Neural crest cell (in vitro differentiated cells): ENCODE data around the gene CCSER2. TPM values are rescaled to one million over a fixed set of nuclear protein-coding genes. Genes with fewer than 3 reads are reported as not detected.

Experiments
- DNase-seq: peaks from one replicate; pipeline ENCODE4 v3.0.0; 2021; ENCODE audit warnings: low read depth, mixed read lengths, low spot score
- H3K27ac Mint-ChIP-seq: one replicate; pipeline ENCODE4 v1.8.0; 2021; ENCODE audit warnings: mild to moderate bottlenecking, mixed read lengths; ENCODE audit not compliant: unreplicated experiment
- H3K27me3 Mint-ChIP-seq: 2 replicates; pipeline ENCODE4 v1.8.0; 2021; ENCODE audit warnings: low read depth, mild to moderate bottlenecking, mixed read lengths
- H3K36me3 Mint-ChIP-seq: 2 replicates; pipeline ENCODE4 v1.8.0; 2021; ENCODE audit warnings: low read depth, mild to moderate bottlenecking, mixed read lengths
- H3K4me1 Mint-ChIP-seq: 2 replicates; pipeline ENCODE4 v1.8.0; 2021; ENCODE audit warnings: mixed read lengths
- H3K4me3 Mint-ChIP-seq: one replicate; pipeline ENCODE4 v1.8.0; 2021; ENCODE audit warnings: mild to moderate bottlenecking, mixed read lengths
- H3K9me3 Mint-ChIP-seq: 2 replicates; pipeline ENCODE4 v1.8.0; 2021; ENCODE audit warnings: mixed read lengths
- CTCF ChIP-seq: fragments of 200-600 bp; sonication (generic); conservative IDR thresholded peaks from 2 replicates; pipeline ENCODE4 v1.5.0; 2021; ENCODE audit warnings: antibody characterized with exemption, mild to moderate bottlenecking
- total RNA-seq: library from RNA; stranded (reverse); gene quantifications from 2 replicates; pipeline ENCODE4 v1.2.1, GENCODE V29; 2021

CCSER2 gene
- total RNA-seq, 1 donor from 2014 or later = 37.5 TPM

GRCh38 chr10:84366041-84366440 is 37.7 kb downstream of the CCSER2 start:
- Mint-ChIP-seq H3K36me3 (no peaks in the 10 kb centered on the region), H3K9me3 (no peaks in the 10 kb centered on the region)

GRCh38 chr10:84367256-84367655 is 38.9 kb downstream of the CCSER2 start:
- DNase-seq = no peak
- Mint-ChIP-seq H3K27me3 (no peaks in the 10 kb centered on the region), H3K4me3 (no peak overlapping the region), H3K9me3 (no peaks in the 10 kb centered on the region), H3K27ac (no peak overlapping the region), H3K4me1 (peaks cover 7% of the 10 kb centered on the region), H3K36me3 (peaks cover 8% of the 10 kb centered on the region)
- TF ChIP-seq CTCF = no peak

More at GRCh38 chr10:84366041-84366440, 37.7 kb downstream of the CCSER2 start:
- no peak for DNase-seq
- no peaks in the 10 kb centered on the region for H3K27me3 Mint-ChIP-seq
- peaks cover 15% of the 10 kb centered on the region for H3K4me1 Mint-ChIP-seq
- no peak for TF ChIP-seq CTCF
- no peak overlapping the region for H3K27ac Mint-ChIP-seq
- H3K4me3 Mint-ChIP-seq = no peak overlapping the region

GRCh38 chr10:84368828-84369227 is 40.4 kb downstream of the CCSER2 start:
- no peak for DNase-seq
- no peaks in the 10 kb centered on the region for H3K9me3 Mint-ChIP-seq
- TF ChIP-seq CTCF = no peak
- H3K4me1 Mint-ChIP-seq = no peaks in the 10 kb centered on the region
- H3K27ac Mint-ChIP-seq = no peak overlapping the region
- H3K36me3 Mint-ChIP-seq = peaks cover 8% of the 10 kb centered on the region
- no peak overlapping the region for H3K4me3 Mint-ChIP-seq
- H3K27me3 Mint-ChIP-seq = no peaks in the 10 kb centered on the region

- Mint-ChIP-seq H3K27ac (no peak overlapping the region), H3K9me3 (no peaks in the 10 kb centered on the region)
These were observed 41.9 kb downstream of the CCSER2 start for GRCh38 chr10:84370283-84370682.

GRCh38 chr10:84371944-84372343 is 43.6 kb downstream of the CCSER2 start:
- peaks cover 4% of the 10 kb centered on the region for H3K4me1 Mint-ChIP-seq
- H3K36me3 Mint-ChIP-seq = peaks cover 8% of the 10 kb centered on the region

More at GRCh38 chr10:84370283-84370682, 41.9 kb downstream of the CCSER2 start:
- no peaks in the 10 kb centered on the region for H3K27me3 Mint-ChIP-seq
- H3K36me3 Mint-ChIP-seq = peaks cover 8% of the 10 kb centered on the region
- TF ChIP-seq CTCF = no peak
- no peak for DNase-seq
- peaks cover 4% of the 10 kb centered on the region for H3K4me1 Mint-ChIP-seq
- H3K4me3 Mint-ChIP-seq = no peak overlapping the region

More at GRCh38 chr10:84371944-84372343, 43.6 kb downstream of the CCSER2 start:
- H3K4me3 Mint-ChIP-seq = no peak overlapping the region
- no peaks in the 10 kb centered on the region for H3K27me3 Mint-ChIP-seq
- H3K9me3 Mint-ChIP-seq = no peaks in the 10 kb centered on the region
- no peak for TF ChIP-seq CTCF
- H3K27ac Mint-ChIP-seq = no peak overlapping the region
- no peak for DNase-seq
